ENCODE measurements around the gene CLSTN2.

The CLSTN2 gene

DNA sequence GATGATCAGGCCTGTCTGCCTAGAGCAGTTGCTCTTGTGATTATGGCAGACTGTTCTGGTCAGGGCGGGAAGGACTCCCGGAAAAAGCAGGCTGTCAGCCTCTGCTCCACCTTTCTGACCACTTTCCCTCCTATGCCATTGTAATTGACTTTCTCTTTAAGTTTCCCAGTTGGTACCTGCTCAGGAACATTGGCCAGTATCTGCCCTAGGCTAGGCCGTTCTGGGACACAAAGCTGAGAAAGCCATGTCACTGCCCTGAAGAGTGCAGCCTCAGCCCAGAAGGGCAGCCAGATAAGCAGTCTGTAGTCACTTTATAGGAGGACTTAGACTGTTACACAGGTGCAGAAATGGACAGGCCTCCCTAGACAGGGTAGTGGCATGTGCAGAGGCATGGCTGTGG, 80.8 kb downstream of the CLSTN2 start:
- H3K9ac ChIP-seq (ENCODE audit: low read length), result no peak overlapping the region
- H3F3A ChIP-seq (ENCODE audit: insufficient read depth, low read length), result no peaks in the 10 kb centered on the region
- no peak overlapping the region for H3K4me3 ChIP-seq (ENCODE audit: low read length)
- TF ChIP-seq EZH2phosphoT487 (IDR thresholded peaks at IDR 0.05; ENCODE audit: low read length) (no peak), EZH2 (optimal IDR thresholded peaks at IDR 0.05; ENCODE audit: low read depth, low read length) (no peak)
- TF ChIP-seq, protein P1, sequence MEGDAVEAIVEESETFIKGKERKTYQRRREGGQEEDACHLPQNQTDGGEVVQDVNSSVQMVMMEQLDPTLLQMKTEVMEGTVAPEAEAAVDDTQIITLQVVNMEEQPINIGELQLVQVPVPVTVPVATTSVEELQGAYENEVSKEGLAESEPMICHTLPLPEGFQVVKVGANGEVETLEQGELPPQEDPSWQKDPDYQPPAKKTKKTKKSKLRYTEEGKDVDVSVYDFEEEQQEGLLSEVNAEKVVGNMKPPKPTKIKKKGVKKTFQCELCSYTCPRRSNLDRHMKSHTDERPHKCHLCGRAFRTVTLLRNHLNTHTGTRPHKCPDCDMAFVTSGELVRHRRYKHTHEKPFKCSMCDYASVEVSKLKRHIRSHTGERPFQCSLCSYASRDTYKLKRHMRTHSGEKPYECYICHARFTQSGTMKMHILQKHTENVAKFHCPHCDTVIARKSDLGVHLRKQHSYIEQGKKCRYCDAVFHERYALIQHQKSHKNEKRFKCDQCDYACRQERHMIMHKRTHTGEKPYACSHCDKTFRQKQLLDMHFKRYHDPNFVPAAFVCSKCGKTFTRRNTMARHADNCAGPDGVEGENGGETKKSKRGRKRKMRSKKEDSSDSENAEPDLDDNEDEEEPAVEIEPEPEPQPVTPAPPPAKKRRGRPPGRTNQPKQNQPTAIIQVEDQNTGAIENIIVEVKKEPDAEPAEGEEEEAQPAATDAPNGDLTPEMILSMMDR (IDR thresholded peaks at IDR 0.05; ENCODE audit: low read length), result no peak
- no peaks in the 10 kb centered on the region for H3K9me3 ChIP-seq (replicated peaks; ENCODE audit: insufficient read depth, low read length)
- no peaks in the 10 kb centered on the region for H3K27me3 ChIP-seq (replicated peaks; ENCODE audit: insufficient read depth, low read length)
- no peaks in the 10 kb centered on the region for H3K4me1 ChIP-seq (ENCODE audit: low read length)
- H3K9me2 ChIP-seq (replicated peaks; ENCODE audit: insufficient read depth, low read length), result no peaks in the 10 kb centered on the region
- no peaks in the 10 kb centered on the region for H4K20me1 ChIP-seq (ENCODE audit: insufficient read depth, low read length)
- H3K4me2 ChIP-seq (ENCODE audit: low read depth, low read length), result no peak overlapping the region
- H3K27ac ChIP-seq (ENCODE audit: low read length), result no peak overlapping the region
- DNase-seq, result no peak
- no peak overlapping the region for H2AFZ ChIP-seq (ENCODE audit: low read length)
- no peaks in the 10 kb centered on the region for H3K79me2 ChIP-seq (ENCODE audit: low read length)
- no peaks in the 10 kb centered on the region for H3K36me3 ChIP-seq (replicated peaks; ENCODE audit: insufficient read depth, low read length)

DNA sequence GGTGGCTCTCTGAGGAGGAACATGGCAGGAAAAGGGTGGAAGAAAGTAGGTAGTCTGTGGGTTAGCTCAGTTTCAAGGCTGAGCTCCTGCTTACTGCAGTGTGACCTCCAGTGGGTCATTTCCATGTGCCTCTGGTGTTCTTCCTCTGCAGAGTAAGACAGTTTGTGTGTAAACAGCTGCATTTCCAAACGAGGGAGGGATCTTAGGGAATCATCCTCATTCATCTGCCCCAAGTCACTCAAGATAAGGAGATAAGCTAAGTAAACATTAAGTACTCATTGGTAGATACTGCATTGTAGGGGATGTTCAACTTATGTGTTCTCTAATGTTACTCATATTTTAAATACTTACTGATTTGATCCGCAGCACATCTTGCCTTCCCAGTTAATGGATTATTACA, 83.6 kb downstream of the CLSTN2 start:
- no peaks in the 10 kb centered on the region for H3K4me1 ChIP-seq (ENCODE audit: low read length)

DNA sequence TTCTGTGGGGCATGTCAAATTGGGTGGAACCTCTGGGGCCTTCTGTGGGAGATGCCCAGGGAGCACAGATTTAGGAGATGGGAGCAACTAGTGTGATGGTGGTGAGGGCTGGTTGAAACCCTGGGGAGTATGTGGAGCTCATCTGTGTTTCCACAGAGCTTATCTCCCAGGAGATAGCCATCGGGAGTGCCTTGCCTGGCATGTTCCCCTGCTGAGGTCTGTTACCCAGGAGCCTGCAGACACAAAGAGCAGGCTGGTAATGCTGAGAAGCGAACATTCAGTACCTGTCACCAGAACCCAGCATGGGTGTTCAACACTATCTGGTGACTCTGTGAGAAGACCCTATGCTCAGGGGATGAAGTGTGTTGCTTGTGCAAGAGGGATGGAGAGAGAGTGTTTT, 85.0 kb downstream of the CLSTN2 start:
- Histone ChIP-seq H3K9me2 (replicated peaks; ENCODE audit: insufficient read depth, low read length) (no peaks in the 10 kb centered on the region), H3K27ac (ENCODE audit: low read length) (no peak overlapping the region), H3K9me3 (replicated peaks; ENCODE audit: insufficient read depth, low read length) (no peaks in the 10 kb centered on the region), H3K4me2 (ENCODE audit: low read depth, low read length) (no peak overlapping the region), H3K4me3 (ENCODE audit: low read length) (no peak overlapping the region), H3K4me1 (ENCODE audit: low read length) (no peaks in the 10 kb centered on the region), H3K79me2 (ENCODE audit: low read length) (no peaks in the 10 kb centered on the region), H3K27me3 (replicated peaks; ENCODE audit: insufficient read depth, low read length) (no peaks in the 10 kb centered on the region), H3K36me3 (replicated peaks; ENCODE audit: insufficient read depth, low read length) (no peaks in the 10 kb centered on the region), H4K20me1 (ENCODE audit: insufficient read depth, low read length) (no peaks in the 10 kb centered on the region), H2AFZ (ENCODE audit: low read length) (no peak overlapping the region), H3K9ac (ENCODE audit: low read length) (no peak overlapping the region), H3F3A (ENCODE audit: insufficient read depth, low read length) (no peaks in the 10 kb centered on the region)
- DNase-seq, result no peak
- TF ChIP-seq, protein P1 (IDR thresholded peaks at IDR 0.05; ENCODE audit: low read length), result no peak
- TF ChIP-seq EZH2 (optimal IDR thresholded peaks at IDR 0.05; ENCODE audit: low read depth, low read length) (no peak), EZH2phosphoT487 (IDR thresholded peaks at IDR 0.05; ENCODE audit: low read length) (no peak)

More for the DNA sequence above, 83.6 kb downstream of the CLSTN2 start:
- DNase-seq, result no peak
- H3K9me2 ChIP-seq (replicated peaks; ENCODE audit: insufficient read depth, low read length), result no peaks in the 10 kb centered on the region
- no peak overlapping the region for H3K4me2 ChIP-seq (ENCODE audit: low read depth, low read length)
- no peak overlapping the region for H3K9ac ChIP-seq (ENCODE audit: low read length)
- TF ChIP-seq, protein P1 (IDR thresholded peaks at IDR 0.05; ENCODE audit: low read length), result no peak
- TF ChIP-seq EZH2phosphoT487 (IDR thresholded peaks at IDR 0.05; ENCODE audit: low read length), result no peak
- TF ChIP-seq EZH2 (optimal IDR thresholded peaks at IDR 0.05; ENCODE audit: low read depth, low read length), result no peak
- no peaks in the 10 kb centered on the region for H3K27me3 ChIP-seq (replicated peaks; ENCODE audit: insufficient read depth, low read length)
- no peaks in the 10 kb centered on the region for H3K36me3 ChIP-seq (replicated peaks; ENCODE audit: insufficient read depth, low read length)
- no peak overlapping the region for H2AFZ ChIP-seq (ENCODE audit: low read length)
- H3K9me3 ChIP-seq (replicated peaks; ENCODE audit: insufficient read depth, low read length), result no peaks in the 10 kb centered on the region
- no peaks in the 10 kb centered on the region for H3K79me2 ChIP-seq (ENCODE audit: low read length)
- no peak overlapping the region for H3K27ac ChIP-seq (ENCODE audit: low read length)
- H3F3A ChIP-seq (ENCODE audit: insufficient read depth, low read length), result no peaks in the 10 kb centered on the region
- no peaks in the 10 kb centered on the region for H4K20me1 ChIP-seq (ENCODE audit: insufficient read depth, low read length)
- H3K4me3 ChIP-seq (ENCODE audit: low read length), result no peak overlapping the region

Measured in MM.1S (cell line).